K562 (cell line): ENCODE measurements around the gene HK1. TPM values are rescaled to one million over a fixed set of nuclear protein-coding genes. Genes with fewer than 3 reads are reported as not detected.

Source experiments
- FOXP4 ChIP-seq: sonication (generic); formaldehyde crosslinking; IDR thresholded peaks from 2 replicates; pipeline ENCODE4 v1.8.0; 2022; ENCODE audit warnings: mild to moderate bottlenecking, missing genetic modification reagents, borderline replicate concordance
- KDM1A ChIP-seq, 2 experiments: fragments of 450-650 bp; IDR thresholded peaks; 2 replicates each; pipeline ENCODE4 v1.6.1; 2016; ENCODE audit warnings: mild to moderate bottlenecking in 2 of 2
- PATZ1 ChIP-seq: fragments of 250-450 bp; sonication (Bioruptor Pico); IDR thresholded peaks from 2 replicates; pipeline ENCODE4 v1.5.0; 2020; ENCODE audit warnings: mild to moderate bottlenecking, borderline replicate concordance
- STAG1 ChIP-seq: sonication (generic); formaldehyde crosslinking; IDR thresholded peaks from 2 replicates; pipeline ENCODE4 v1.5.0; 2020; ENCODE audit warnings: missing genetic modification reagents, borderline replicate concordance
- ZNF175 ChIP-seq: fragments of 200-800 bp; sonication (Bioruptor generic); IDR thresholded peaks from 2 replicates; pipeline ENCODE4 v1.6.1; 2016; ENCODE audit warnings: low read depth, mild to moderate bottlenecking, missing genetic modification characterization, missing compliant biosample characterization
- ZNF407 ChIP-seq: fragments of 450-650 bp; IDR thresholded peaks from 2 replicates; pipeline ENCODE4 v1.6.1; 2016; ENCODE audit warnings: low read depth
- polyA plus RNA-seq, 8 experiments: library from polyadenylated mRNA; depleted of rRNA in 4 of 8; stranded (reverse) in 5 of 8; unstranded in 3 of 8; fragments of >200 nt; fragmentation: Nextera tagmentation in 2 of 8; fragmentation: Illumina TruSeq in 1 of 8; extraction: Ambion mirVana in 2 of 8; extraction: Trizol in 1 of 8; gene quantifications; 2 replicates each; pipeline versions ENCODE4 v1.2.1 to v1.2.3, GENCODE V29; 2011 to 2014; ENCODE audit warnings: inconsistent platforms in 1 of 8, missing spikeins in 1 of 8
- total RNA-seq, 7 experiments: library from RNA; depleted of rRNA in 6 of 7; stranded (reverse); fragments of >200 nt in 6 of 7; fragmentation: Illumina TruSeq in 2 of 7; extraction: Trizol in 2 of 7; gene quantifications; 2 replicates each; pipeline versions ENCODE4 v1.2.1 to v1.2.3, GENCODE V29; 2011 to 2021; ENCODE audit warnings: low replicate concordance in 1 of 7
- TF ChIP-seq, protein P1 (sequence below): fragments of 200-800 bp; sonication (Bioruptor generic); IDR thresholded peaks from 2 replicates; pipeline ENCODE4 v1.6.1; 2016; ENCODE audit warnings: missing genetic modification characterization, missing compliant biosample characterization
- TF ChIP-seq, protein P2 (sequence below): fragments of 250-450 bp; sonication (Bioruptor Pico); IDR thresholded peaks from 2 replicates; pipeline ENCODE4 v1.8.0; 2022; ENCODE audit warnings: inconsistent platforms, mild to moderate bottlenecking, moderate library complexity, borderline replicate concordance

Gene HK1
- total and polyA plus RNA-seq, 9 of the 15 experiments (the other 6 are each of a cell fraction or from before 2014, with no cell fraction given) = 29.2 to 444 (median 193) TPM

DNA sequence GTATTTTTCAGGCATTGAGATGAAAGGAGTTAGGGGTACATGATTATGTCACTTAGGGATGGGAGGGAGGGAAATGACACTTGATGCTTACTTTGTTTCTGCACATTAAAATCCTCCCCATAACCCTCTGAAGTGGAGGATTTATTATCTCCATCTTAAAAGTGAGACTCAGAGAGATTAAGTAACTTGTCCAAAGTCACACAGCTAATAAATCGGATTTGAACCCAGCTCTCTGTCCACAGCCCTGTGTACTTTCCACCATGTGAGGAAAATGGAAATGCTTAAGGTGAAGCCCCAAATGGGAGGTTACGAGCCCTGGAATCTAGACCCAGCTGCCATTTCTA is 58.6 kb downstream of the HK1 start (continued):
- TF ChIP-seq ZNF407 (no peak), PATZ1 (CRISPR knock-in tag) (no peak), ZNF175 (CRISPR knock-in tag) (no peak), FOXP4 (CRISPR knock-in tag) (no peak), KDM1A (IDR thresholded peaks at IDR 0.05) (peak; percentile 28 to 46; a peak in 2 of 4 replicates), STAG1 (CRISPR knock-in tag) (no peak)
- TF ChIP-seq, protein P1, sequence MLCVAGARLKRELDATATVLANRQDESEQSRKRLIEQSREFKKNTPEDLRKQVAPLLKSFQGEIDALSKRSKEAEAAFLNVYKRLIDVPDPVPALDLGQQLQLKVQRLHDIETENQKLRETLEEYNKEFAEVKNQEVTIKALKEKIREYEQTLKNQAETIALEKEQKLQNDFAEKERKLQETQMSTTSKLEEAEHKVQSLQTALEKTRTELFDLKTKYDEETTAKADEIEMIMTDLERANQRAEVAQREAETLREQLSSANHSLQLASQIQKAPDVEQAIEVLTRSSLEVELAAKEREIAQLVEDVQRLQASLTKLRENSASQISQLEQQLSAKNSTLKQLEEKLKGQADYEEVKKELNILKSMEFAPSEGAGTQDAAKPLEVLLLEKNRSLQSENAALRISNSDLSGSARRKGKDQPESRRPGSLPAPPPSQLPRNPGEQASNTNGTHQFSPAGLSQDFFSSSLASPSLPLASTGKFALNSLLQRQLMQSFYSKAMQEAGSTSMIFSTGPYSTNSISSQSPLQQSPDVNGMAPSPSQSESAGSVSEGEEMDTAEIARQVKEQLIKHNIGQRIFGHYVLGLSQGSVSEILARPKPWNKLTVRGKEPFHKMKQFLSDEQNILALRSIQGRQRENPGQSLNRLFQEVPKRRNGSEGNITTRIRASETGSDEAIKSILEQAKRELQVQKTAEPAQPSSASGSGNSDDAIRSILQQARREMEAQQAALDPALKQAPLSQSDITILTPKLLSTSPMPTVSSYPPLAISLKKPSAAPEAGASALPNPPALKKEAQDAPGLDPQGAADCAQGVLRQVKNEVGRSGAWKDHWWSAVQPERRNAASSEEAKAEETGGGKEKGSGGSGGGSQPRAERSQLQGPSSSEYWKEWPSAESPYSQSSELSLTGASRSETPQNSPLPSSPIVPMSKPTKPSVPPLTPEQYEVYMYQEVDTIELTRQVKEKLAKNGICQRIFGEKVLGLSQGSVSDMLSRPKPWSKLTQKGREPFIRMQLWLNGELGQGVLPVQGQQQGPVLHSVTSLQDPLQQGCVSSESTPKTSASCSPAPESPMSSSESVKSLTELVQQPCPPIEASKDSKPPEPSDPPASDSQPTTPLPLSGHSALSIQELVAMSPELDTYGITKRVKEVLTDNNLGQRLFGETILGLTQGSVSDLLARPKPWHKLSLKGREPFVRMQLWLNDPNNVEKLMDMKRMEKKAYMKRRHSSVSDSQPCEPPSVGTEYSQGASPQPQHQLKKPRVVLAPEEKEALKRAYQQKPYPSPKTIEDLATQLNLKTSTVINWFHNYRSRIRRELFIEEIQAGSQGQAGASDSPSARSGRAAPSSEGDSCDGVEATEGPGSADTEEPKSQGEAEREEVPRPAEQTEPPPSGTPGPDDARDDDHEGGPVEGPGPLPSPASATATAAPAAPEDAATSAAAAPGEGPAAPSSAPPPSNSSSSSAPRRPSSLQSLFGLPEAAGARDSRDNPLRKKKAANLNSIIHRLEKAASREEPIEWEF (CRISPR knock-in tag) = no peak
- TF ChIP-seq, protein P2, sequence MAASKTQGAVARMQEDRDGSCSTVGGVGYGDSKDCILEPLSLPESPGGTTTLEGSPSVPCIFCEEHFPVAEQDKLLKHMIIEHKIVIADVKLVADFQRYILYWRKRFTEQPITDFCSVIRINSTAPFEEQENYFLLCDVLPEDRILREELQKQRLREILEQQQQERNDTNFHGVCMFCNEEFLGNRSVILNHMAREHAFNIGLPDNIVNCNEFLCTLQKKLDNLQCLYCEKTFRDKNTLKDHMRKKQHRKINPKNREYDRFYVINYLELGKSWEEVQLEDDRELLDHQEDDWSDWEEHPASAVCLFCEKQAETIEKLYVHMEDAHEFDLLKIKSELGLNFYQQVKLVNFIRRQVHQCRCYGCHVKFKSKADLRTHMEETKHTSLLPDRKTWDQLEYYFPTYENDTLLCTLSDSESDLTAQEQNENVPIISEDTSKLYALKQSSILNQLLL (CRISPR knock-in tag) = no peak
